SK-N-SH treated with all-trans-retinoic acid at 6 μM for 48 hours (cell line): ENCODE results near the gene ROBO1.

ENCODE experiments used
- ATAC-seq: fragments of 200-7000 bp; cut with Tn5 transposase; 3 replicates; pipeline ENCODE4 v1.9.1; 2020; ENCODE audit warnings: mild to moderate bottlenecking, moderate library complexity
- ARNTL ChIP-seq: fragments of 450-650 bp; formaldehyde crosslinking; IDR thresholded peaks from 2 replicates; pipeline ENCODE4 v1.5.0; 2020; ENCODE audit warnings: low read depth, mild to moderate bottlenecking, moderate library complexity, borderline replicate concordance
- CREB5 ChIP-seq: fragments of 250-450 bp; sonication (Bioruptor Pico); IDR thresholded peaks from 2 replicates; pipeline ENCODE4 v1.5.1; 2020; ENCODE audit warnings: low read depth, mild to moderate bottlenecking, moderate library complexity
- CSRNP3 ChIP-seq: fragments of 250-450 bp; sonication (Bioruptor Pico); IDR thresholded peaks from 2 replicates; pipeline ENCODE4 v1.5.1; 2021; ENCODE audit warnings: mild to moderate bottlenecking, moderate library complexity
- ESRRG ChIP-seq: fragments of 250-450 bp; sonication (Bioruptor Pico); IDR thresholded peaks from 2 replicates; pipeline ENCODE4 v1.6.1; 2021; ENCODE audit warnings: mild to moderate bottlenecking
- GLIS3 ChIP-seq: fragments of 250-450 bp; sonication (Bioruptor Pico); IDR thresholded peaks from 2 replicates; pipeline ENCODE4 v1.5.0; 2020; ENCODE audit warnings: mild to moderate bottlenecking, moderate library complexity
- OSR1 ChIP-seq: fragments of 250-450 bp; sonication (Bioruptor Pico); IDR thresholded peaks from 2 replicates; pipeline ENCODE4 v1.8.0; 2022; ENCODE audit warnings: moderate library complexity, mild to moderate bottlenecking, inconsistent platforms
- PATZ1 ChIP-seq: fragments of 250-450 bp; sonication (Bioruptor Pico); IDR thresholded peaks from 2 replicates; pipeline ENCODE4 v1.8.0; 2020; ENCODE audit warnings: mild to moderate bottlenecking, moderate library complexity, borderline replicate concordance
- POU6F1 ChIP-seq: fragments of 250-450 bp; sonication (Bioruptor Pico); IDR thresholded peaks from 2 replicates; pipeline ENCODE4 v1.8.0; 2021; ENCODE audit warnings: low read depth, mild to moderate bottlenecking, moderate library complexity, borderline replicate concordance
- PPARA ChIP-seq: fragments of 250-450 bp; sonication (Bioruptor Pico); IDR thresholded peaks from 2 replicates; pipeline ENCODE4 v1.5.0; 2020; ENCODE audit warnings: mild to moderate bottlenecking, borderline replicate concordance
- RARB ChIP-seq: fragments of 250-450 bp; sonication (Bioruptor Pico); IDR thresholded peaks from 2 replicates; pipeline ENCODE4 v1.8.0; 2021; ENCODE audit warnings: mild to moderate bottlenecking, moderate library complexity
- TCF4 ChIP-seq: fragments of 250-450 bp; sonication (Bioruptor Pico); IDR thresholded peaks from 2 replicates; pipeline ENCODE4 v1.8.0; 2021; ENCODE audit warnings: mild to moderate bottlenecking, moderate library complexity, borderline replicate concordance
- TOX ChIP-seq: fragments of 250-450 bp; sonication (Bioruptor Pico); IDR thresholded peaks from 2 replicates; pipeline ENCODE4 v1.8.0; 2021; ENCODE audit warnings: mild to moderate bottlenecking, moderate library complexity, borderline replicate concordance
- TSHZ2 ChIP-seq: fragments of 250-450 bp; sonication (Bioruptor Pico); IDR thresholded peaks from 2 replicates; pipeline ENCODE4 v1.5.0; 2020; ENCODE audit warnings: mild to moderate bottlenecking, moderate library complexity
- ZC3H10 ChIP-seq: fragments of 250-450 bp; sonication (Bioruptor Pico); IDR thresholded peaks from 2 replicates; pipeline ENCODE4 v1.5.1; 2021; ENCODE audit warnings: mild to moderate bottlenecking, moderate library complexity
- ZFP3 ChIP-seq: fragments of 250-450 bp; sonication (Bioruptor Pico); IDR thresholded peaks from 2 replicates; pipeline ENCODE4 v1.5.0; 2020; ENCODE audit warnings: mild to moderate bottlenecking, moderate library complexity
- ZFP30 ChIP-seq: fragments of 450-650 bp; formaldehyde crosslinking; IDR thresholded peaks from 2 replicates; pipeline ENCODE4 v1.5.0; 2022; ENCODE audit warnings: mild to moderate bottlenecking, moderate library complexity
- ZNF565 ChIP-seq: fragments of 450-650 bp; formaldehyde crosslinking; conservative IDR thresholded peaks from 2 replicates; pipeline ENCODE4 v1.5.0; 2020; ENCODE audit warnings: low read depth, mild to moderate bottlenecking, moderate library complexity
- ZNF70 ChIP-seq: fragments of 450-650 bp; formaldehyde crosslinking; IDR thresholded peaks from 2 replicates; pipeline ENCODE4 v1.5.0; 2020; ENCODE audit warnings: mild to moderate bottlenecking, moderate library complexity
- ZNF8 ChIP-seq: fragments of 450-650 bp; formaldehyde crosslinking; IDR thresholded peaks from 2 replicates; pipeline ENCODE4 v1.5.0; 2020; ENCODE audit warnings: mild to moderate bottlenecking, moderate library complexity

ROBO1 gene

GRCh38 chr3:78875851-78876250 lies 891.9 kb downstream of the ROBO1 start (continued):
- no peak for TF ChIP-seq TSHZ2
- no peak for TF ChIP-seq ZNF8
- no peak for TF ChIP-seq ZFP3
- TF ChIP-seq PPARA (CRISPR knock-in tag): no peak
- TF ChIP-seq POU6F1 (CRISPR knock-in tag): no peak

GRCh38 chr3:78875436-78875835 lies 892.4 kb downstream of the ROBO1 start:
- TF ChIP-seq ZNF565 (no peak), TCF4 (CRISPR knock-in tag) (no peak), PPARA (CRISPR knock-in tag) (no peak), CSRNP3 (no peak), OSR1 (CRISPR knock-in tag) (no peak), ZNF70 (CRISPR knock-in tag) (no peak), ZFP30 (no peak), ZC3H10 (CRISPR knock-in tag) (no peak), ZFP3 (no peak), GLIS3 (CRISPR knock-in tag) (no peak), TOX (CRISPR knock-in tag) (no peak)
- no peak for ATAC-seq

- TF ChIP-seq OSR1 (CRISPR knock-in tag): no peak
- TF ChIP-seq CSRNP3: no peak
- no peak for TF ChIP-seq ARNTL (CRISPR knock-in tag)
- no peak for TF ChIP-seq ZNF70 (CRISPR knock-in tag)
- no peak for TF ChIP-seq ZC3H10 (CRISPR knock-in tag)
- TF ChIP-seq PATZ1 (CRISPR knock-in tag): no peak
- TF ChIP-seq GLIS3 (CRISPR knock-in tag): no peak
- no peak for TF ChIP-seq CREB5 (CRISPR knock-in tag)
- no peak for TF ChIP-seq ZNF8
- no peak for TF ChIP-seq TSHZ2
- TF ChIP-seq RARB (CRISPR knock-in tag): no peak
- TF ChIP-seq PPARA (CRISPR knock-in tag): no peak
- no peak for TF ChIP-seq ZNF565
- no peak for TF ChIP-seq ESRRG (CRISPR knock-in tag)
- TF ChIP-seq, all 23 proteins: peak for 0
- ATAC-seq: no peak
These were observed 894.2 kb downstream of the ROBO1 start for GRCh38 chr3:78873641-78874040.
